ENCODE measurements around the gene SKA3.

- no peak for TF ChIP-seq CTCF (IDR thresholded peaks at IDR 0.05)
- no peak for TF ChIP-seq TCF12 (IDR thresholded peaks at IDR 0.05)
- TF ChIP-seq, protein P1, sequence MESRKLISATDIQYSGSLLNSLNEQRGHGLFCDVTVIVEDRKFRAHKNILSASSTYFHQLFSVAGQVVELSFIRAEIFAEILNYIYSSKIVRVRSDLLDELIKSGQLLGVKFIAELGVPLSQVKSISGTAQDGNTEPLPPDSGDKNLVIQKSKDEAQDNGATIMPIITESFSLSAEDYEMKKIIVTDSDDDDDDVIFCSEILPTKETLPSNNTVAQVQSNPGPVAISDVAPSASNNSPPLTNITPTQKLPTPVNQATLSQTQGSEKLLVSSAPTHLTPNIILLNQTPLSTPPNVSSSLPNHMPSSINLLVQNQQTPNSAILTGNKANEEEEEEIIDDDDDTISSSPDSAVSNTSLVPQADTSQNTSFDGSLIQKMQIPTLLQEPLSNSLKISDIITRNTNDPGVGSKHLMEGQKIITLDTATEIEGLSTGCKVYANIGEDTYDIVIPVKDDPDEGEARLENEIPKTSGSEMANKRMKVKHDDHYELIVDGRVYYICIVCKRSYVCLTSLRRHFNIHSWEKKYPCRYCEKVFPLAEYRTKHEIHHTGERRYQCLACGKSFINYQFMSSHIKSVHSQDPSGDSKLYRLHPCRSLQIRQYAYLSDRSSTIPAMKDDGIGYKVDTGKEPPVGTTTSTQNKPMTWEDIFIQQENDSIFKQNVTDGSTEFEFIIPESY (IDR thresholded peaks at IDR 0.05; ENCODE audit: borderline replicate concordance, low read depth): no peak
- no peak for TF ChIP-seq GABPA (IDR thresholded peaks at IDR 0.05; ENCODE audit: low read depth)
- TF ChIP-seq EZH2phosphoT487 (IDR thresholded peaks at IDR 0.05; ENCODE audit: borderline replicate concordance, low read depth): no peak
- no peak for TF ChIP-seq SIN3A (IDR thresholded peaks at IDR 0.05; ENCODE audit: borderline replicate concordance, low read depth, low read length)
- no peak for TF ChIP-seq NFIC (IDR thresholded peaks at IDR 0.05; ENCODE audit: borderline replicate concordance)
- TF ChIP-seq TAF1 (IDR thresholded peaks at IDR 0.05; ENCODE audit: borderline replicate concordance, low read depth, low read length): no peak
- no peak for TF ChIP-seq FOSL2 (IDR thresholded peaks at IDR 0.05; ENCODE audit: borderline replicate concordance, low read depth)
- no peak for TF ChIP-seq MXI1 (IDR thresholded peaks at IDR 0.05; ENCODE audit: low read depth, low read length)
- no peak for TF ChIP-seq ELF1 (IDR thresholded peaks at IDR 0.05)
Measured at GRCh38 chr13:21225082-21225481, 48.7 kb upstream of the SKA3 start.
